Activated T-helper 17 cell treated with anti-CD3 and anti-CD28 coated beads, Interleukin-2, amount 50 U/mL, for 72 hours (primary cell): ENCODE data around the gene RNF8. TPM values are rescaled to one million over a fixed set of nuclear protein-coding genes. Genes with fewer than 3 reads are reported as not detected.
"Not testable (repeated sequence)": the region's sequence is repeated elsewhere in the genome, so short reads cannot be mapped to it uniquely, and the experiment has no call there.

ENCODE experiments used
- ATAC-seq: fragments of 150-1000 bp; cut with Tn5 transposase; replicated peaks from 2 replicates; pipeline ENCODE4 v1.10.0; 2021; ENCODE audit warnings: mild to moderate bottlenecking, moderate library complexity
- H3K27ac Mint-ChIP-seq: one replicate; pipeline ENCODE4 v1.8.0; 2022; ENCODE audit warnings: mixed read lengths
- H3K27me3 Mint-ChIP-seq: one replicate; pipeline ENCODE4 v1.8.0; 2022; ENCODE audit warnings: mixed read lengths
- H3K36me3 Mint-ChIP-seq: one replicate; pipeline ENCODE4 v1.8.0; 2022; ENCODE audit warnings: low read depth, mild to moderate bottlenecking, mixed read lengths
- H3K4me1 Mint-ChIP-seq: one replicate; pipeline ENCODE4 v1.8.0; 2022; ENCODE audit warnings: mixed read lengths
- H3K4me3 Mint-ChIP-seq: one replicate; pipeline ENCODE4 v1.8.0; 2022; ENCODE audit warnings: mild to moderate bottlenecking, mixed read lengths
- H3K9me3 Mint-ChIP-seq: one replicate; pipeline ENCODE4 v1.8.0; 2022; ENCODE audit warnings: mixed read lengths
- total RNA-seq, 2 donors: library from RNA; stranded (reverse); gene quantifications; one replicate each; pipeline ENCODE4 v1.2.3, GENCODE V29; 2022

RNF8 gene
- total RNA-seq, 2 donors from 2014 or later, result 23.0 to 30.3 TPM

- no peaks in the 10 kb centered on the region for H3K27me3 Mint-ChIP-seq
- H3K4me3 Mint-ChIP-seq, result no peak overlapping the region
- H3K27ac Mint-ChIP-seq, result no peak overlapping the region
- H3K4me1 Mint-ChIP-seq, result no peaks in the 10 kb centered on the region
- H3K36me3 Mint-ChIP-seq, result peaks cover 16% of the 10 kb centered on the region
- ATAC-seq, result no peak
- no peaks in the 10 kb centered on the region for H3K9me3 Mint-ChIP-seq
These were observed 34.8 kb downstream of the RNF8 start for GRCh38 chr6:37388578-37388977.

DNA sequence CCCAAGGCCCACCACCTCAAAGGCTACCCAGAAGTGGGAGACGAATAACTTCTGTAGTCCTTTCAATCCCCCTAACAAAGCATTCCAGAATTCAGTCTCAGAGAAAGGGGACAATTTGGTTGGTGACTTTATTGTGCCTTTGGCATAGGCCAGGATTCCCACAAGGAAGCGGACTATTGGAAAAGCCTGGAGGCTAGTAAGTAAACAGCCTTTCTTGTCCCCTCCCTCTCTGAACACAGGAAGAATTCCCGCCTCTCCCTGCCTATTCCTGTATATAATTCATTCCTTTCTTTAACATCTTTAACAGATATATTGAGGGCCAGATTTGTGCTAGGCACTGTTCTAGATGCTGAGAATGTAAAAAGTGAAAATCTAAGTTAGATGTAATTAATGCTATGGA lies 36.1 kb downstream of the RNF8 start:
- no peak for ATAC-seq
- Mint-ChIP-seq H3K36me3 (peaks cover 6% of the 10 kb centered on the region), H3K4me3 (no peak overlapping the region), H3K27me3 (no peaks in the 10 kb centered on the region), H3K9me3 (no peaks in the 10 kb centered on the region), H3K4me1 (no peaks in the 10 kb centered on the region), H3K27ac (no peak overlapping the region)

- H3K27ac Mint-ChIP-seq, result no peak overlapping the region
- H3K4me1 Mint-ChIP-seq, result no peaks in the 10 kb centered on the region
- H3K36me3 Mint-ChIP-seq, result peaks cover 6% of the 10 kb centered on the region
- no peak overlapping the region for H3K4me3 Mint-ChIP-seq
- no peaks in the 10 kb centered on the region for H3K27me3 Mint-ChIP-seq
- no peaks in the 10 kb centered on the region for H3K9me3 Mint-ChIP-seq
- ATAC-seq, result no peak
These were observed 37.3 kb downstream of the RNF8 start for GRCh38 chr6:37391120-37391519.

GRCh38 chr6:37392821-37393220 lies 39.0 kb downstream of the RNF8 start:
- H3K27me3 Mint-ChIP-seq, result no peaks in the 10 kb centered on the region
- peaks cover 6% of the 10 kb centered on the region for H3K36me3 Mint-ChIP-seq
- H3K4me3 Mint-ChIP-seq, result no peak overlapping the region
- H3K9me3 Mint-ChIP-seq, result no peaks in the 10 kb centered on the region
- H3K4me1 Mint-ChIP-seq, result no peaks in the 10 kb centered on the region
- ATAC-seq, result no peak
- no peak overlapping the region for H3K27ac Mint-ChIP-seq

DNA sequence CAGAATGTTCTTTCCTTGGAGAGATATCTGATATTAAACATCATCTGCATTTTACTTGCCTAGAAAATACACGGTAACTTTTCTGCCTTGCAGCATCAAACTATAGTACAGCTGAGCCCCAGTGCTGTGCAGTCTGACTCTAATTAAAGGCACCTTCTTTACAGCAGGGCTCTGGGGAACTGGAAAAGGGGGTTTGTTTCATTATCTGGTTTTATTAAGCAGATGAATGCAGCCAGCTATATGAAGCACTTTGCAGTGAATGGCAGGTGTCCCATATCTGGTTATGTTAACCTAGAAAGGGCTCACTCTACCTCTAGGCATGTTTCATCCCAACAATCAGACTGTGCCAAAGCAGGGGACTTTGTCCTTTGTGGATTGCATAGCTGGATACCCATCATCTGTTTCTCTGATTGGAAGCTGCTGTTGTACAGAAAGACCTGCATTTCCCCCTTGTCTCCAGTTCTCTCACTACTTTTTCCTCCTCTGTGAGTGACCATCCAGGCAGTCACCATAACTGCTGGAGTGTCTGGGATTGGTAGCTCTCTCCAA lies 39.7 kb downstream of the RNF8 start:
- H3K27ac Mint-ChIP-seq, result no peak overlapping the region
- H3K36me3 Mint-ChIP-seq, result peaks cover 6% of the 10 kb centered on the region
- no peak for ATAC-seq
- no peaks in the 10 kb centered on the region for H3K9me3 Mint-ChIP-seq
- no peak overlapping the region for H3K4me3 Mint-ChIP-seq
- no peaks in the 10 kb centered on the region for H3K4me1 Mint-ChIP-seq
- no peaks in the 10 kb centered on the region for H3K27me3 Mint-ChIP-seq

DNA sequence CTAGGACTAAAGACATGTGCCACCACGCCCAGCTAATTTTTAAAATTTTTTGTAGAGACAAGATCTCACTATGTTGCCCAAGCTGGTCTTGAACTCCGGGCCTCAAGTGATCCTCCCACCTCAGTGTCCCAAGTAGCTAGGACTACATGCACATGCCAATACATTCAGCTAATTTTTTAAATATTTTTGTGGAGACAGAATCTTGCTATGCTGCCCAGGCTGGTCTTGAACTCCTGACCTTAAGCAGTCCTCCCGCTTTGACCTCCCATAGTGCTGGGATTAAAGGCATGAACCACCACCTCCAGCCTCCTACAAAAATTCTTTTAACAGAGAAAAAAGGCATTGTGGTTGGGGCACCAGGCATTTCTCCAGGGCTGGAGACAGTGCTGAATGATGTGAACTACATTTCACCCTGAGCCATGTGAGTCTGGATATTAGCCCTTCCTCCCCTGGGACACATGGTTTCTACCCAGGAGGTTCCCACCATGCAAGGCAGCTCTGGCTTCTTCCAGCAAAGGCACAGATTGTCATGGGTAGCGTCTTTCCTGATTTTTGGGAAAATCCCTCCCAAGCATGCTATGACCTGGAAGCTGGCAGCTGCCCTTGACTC lies 42.9 kb downstream of the RNF8 start:
- peaks cover 6% of the 10 kb centered on the region for H3K36me3 Mint-ChIP-seq
- no peaks in the 10 kb centered on the region for H3K9me3 Mint-ChIP-seq
- H3K4me1 Mint-ChIP-seq, result no peaks in the 10 kb centered on the region
- H3K27ac Mint-ChIP-seq, result no peak overlapping the region
- H3K4me3 Mint-ChIP-seq, result no peak overlapping the region
- ATAC-seq, result no peak
- peaks cover 3% of the 10 kb centered on the region for H3K27me3 Mint-ChIP-seq

GRCh38 chr6:37399131-37399530 lies 45.3 kb downstream of the RNF8 start:
- Mint-ChIP-seq H3K36me3 (no peaks in the 10 kb centered on the region), H3K4me3 (no peak overlapping the region), H3K4me1 (no peaks in the 10 kb centered on the region), H3K27me3 (peaks cover 3% of the 10 kb centered on the region), H3K9me3 (no peaks in the 10 kb centered on the region), H3K27ac (no peak overlapping the region)
- ATAC-seq, result no peak

DNA sequence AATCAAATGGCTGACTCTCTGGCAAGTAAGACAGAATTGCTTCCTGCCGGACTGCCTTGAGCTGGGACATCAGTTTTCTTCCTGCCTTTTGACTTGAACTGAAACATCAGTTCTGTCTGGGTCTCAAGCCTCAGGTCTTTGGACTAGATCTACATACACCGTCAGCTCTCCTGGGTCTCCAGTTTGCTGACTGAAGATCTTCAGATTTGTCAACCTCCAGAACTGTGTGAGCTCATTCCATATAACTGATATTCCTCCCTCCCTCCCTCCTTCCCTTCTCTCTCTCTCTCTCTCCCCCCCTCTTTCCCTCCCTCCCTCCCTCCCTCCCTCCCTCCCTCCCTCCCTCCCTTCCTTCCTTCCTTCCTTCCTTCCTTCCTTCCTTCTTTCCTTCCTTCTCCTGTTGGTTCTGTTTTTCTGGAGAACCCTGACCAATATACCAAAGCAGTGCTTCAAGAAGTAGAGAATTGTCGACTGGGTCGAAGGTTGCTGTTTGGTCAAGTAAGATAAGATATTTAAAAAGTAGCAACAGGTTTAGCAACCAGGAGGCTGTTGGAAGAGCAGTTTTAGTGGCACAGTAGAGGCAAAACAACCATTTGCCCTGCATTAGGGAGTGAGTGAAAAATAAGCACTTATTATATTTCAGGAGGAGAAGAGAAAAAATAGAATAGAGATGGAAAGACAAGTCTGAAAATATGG lies 46.2 kb downstream of the RNF8 start:
- Mint-ChIP-seq H3K4me1 (no peaks in the 10 kb centered on the region), H3K36me3 (no peaks in the 10 kb centered on the region), H3K27ac (no peak overlapping the region), H3K4me3 (no peak overlapping the region), H3K27me3 (peaks cover 3% of the 10 kb centered on the region), H3K9me3 (no peaks in the 10 kb centered on the region)
- no peak for ATAC-seq

DNA sequence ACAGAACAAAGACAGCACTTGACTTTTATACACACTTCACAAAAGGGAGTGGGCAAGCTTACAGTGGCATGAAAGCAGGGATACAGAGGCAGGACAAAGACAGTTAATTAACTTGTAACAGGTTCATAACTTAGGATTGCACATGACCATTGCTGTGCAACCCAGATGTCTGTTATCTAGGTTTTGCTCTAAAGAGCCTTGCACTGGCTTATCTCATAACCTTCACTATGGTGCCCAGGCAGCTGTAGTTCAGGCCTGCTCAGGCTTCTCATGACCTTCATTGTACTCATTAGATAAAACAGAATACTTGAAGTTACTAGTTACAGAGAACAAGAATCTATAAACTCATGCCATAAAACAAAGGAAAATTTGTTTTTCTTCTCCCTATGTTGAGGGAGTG lies 47.9 kb downstream of the RNF8 start:
- H3K9me3 Mint-ChIP-seq, H3K4me1 Mint-ChIP-seq, H3K27ac Mint-ChIP-seq, H3K4me3 Mint-ChIP-seq, H3K27me3 Mint-ChIP-seq, H3K36me3 Mint-ChIP-seq, ATAC-seq: not testable (repeated sequence)

- H3K9me3 Mint-ChIP-seq, result no peaks in the 10 kb centered on the region
- no peaks in the 10 kb centered on the region for H3K4me1 Mint-ChIP-seq
- H3K27me3 Mint-ChIP-seq, result no peaks in the 10 kb centered on the region
- no peak overlapping the region for H3K27ac Mint-ChIP-seq
- no peak for ATAC-seq
- no peak overlapping the region for H3K4me3 Mint-ChIP-seq
- no peaks in the 10 kb centered on the region for H3K36me3 Mint-ChIP-seq
These were observed 53.1 kb downstream of the RNF8 start for GRCh38 chr6:37406726-37407341.

DNA sequence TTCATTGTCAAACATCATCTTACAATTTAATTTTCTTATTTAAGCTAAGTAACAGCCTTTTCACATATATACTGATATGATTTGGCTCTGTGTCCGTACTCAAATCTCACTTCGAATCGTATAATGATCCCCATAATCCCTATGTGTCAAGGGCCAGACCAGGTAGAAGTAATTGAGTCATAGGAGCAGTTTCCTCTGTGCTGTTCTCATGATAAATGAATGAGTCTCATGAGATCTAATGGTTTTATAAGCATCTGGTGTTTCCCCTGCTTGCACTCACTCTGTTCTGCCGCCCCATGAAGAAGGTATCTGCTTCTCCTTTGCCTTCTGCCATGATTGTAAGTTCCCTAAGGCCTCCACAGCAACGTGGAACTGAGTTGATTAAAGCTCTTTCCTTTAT lies 54.2 kb downstream of the RNF8 start:
- ATAC-seq, result no peak
- Mint-ChIP-seq H3K36me3 (no peaks in the 10 kb centered on the region), H3K27ac (no peak overlapping the region), H3K27me3 (no peaks in the 10 kb centered on the region), H3K9me3 (no peaks in the 10 kb centered on the region), H3K4me3 (no peak overlapping the region), H3K4me1 (no peaks in the 10 kb centered on the region)

GRCh38 chr6:37409501-37409900 lies 55.7 kb downstream of the RNF8 start:
- no peaks in the 10 kb centered on the region for H3K9me3 Mint-ChIP-seq
- H3K4me3 Mint-ChIP-seq, result no peak overlapping the region
- no peaks in the 10 kb centered on the region for H3K4me1 Mint-ChIP-seq
- no peak for ATAC-seq
- H3K27ac Mint-ChIP-seq, result no peak overlapping the region
- H3K27me3 Mint-ChIP-seq, result no peaks in the 10 kb centered on the region
- no peaks in the 10 kb centered on the region for H3K36me3 Mint-ChIP-seq

GRCh38 chr6:37417393-37417792 lies 63.6 kb downstream of the RNF8 start:
- no peak for ATAC-seq
- Mint-ChIP-seq H3K4me3 (no peak overlapping the region), H3K9me3 (no peaks in the 10 kb centered on the region), H3K27ac (no peak overlapping the region), H3K4me1 (no peaks in the 10 kb centered on the region), H3K36me3 (no peaks in the 10 kb centered on the region), H3K27me3 (peaks cover 3% of the 10 kb centered on the region)

DNA sequence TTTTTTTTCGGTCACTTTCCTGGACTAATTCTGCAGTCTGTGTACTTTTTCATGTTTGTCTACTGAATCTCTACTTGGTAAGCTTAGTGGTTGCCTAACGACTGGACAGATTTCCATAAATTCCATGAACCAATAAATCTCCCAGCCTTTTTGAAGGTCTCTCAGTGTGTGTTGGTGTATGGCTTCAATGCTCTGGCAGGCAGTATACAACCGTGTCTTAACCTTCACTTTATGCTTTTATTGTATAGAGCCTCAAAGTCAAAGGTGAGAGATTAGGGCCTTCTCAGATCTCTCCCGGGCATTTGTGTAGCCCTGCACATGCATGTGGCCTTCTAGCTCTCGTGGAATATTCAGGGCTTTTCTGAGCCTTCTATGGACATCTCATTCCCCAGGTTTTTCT lies 64.9 kb downstream of the RNF8 start:
- Mint-ChIP-seq H3K27ac (no peak overlapping the region), H3K27me3 (peaks cover 3% of the 10 kb centered on the region)

More for the DNA sequence above, 64.9 kb downstream of the RNF8 start:
- H3K4me3 Mint-ChIP-seq, result no peak overlapping the region
- H3K9me3 Mint-ChIP-seq, result no peaks in the 10 kb centered on the region
- no peaks in the 10 kb centered on the region for H3K4me1 Mint-ChIP-seq
- no peak for ATAC-seq
- no peaks in the 10 kb centered on the region for H3K36me3 Mint-ChIP-seq
